GM12878 (cell line): ENCODE measurements around the gene INSC. TPM values are rescaled to one million over a fixed set of nuclear protein-coding genes. Genes with fewer than 3 reads are reported as not detected.

Source experiments
- ATAC-seq: fragments of 200-7000 bp; cut with Tn5 transposase; 3 replicates; pipeline ENCODE4 v1.9.1; 2020; ENCODE audit warnings: mild to moderate bottlenecking, moderate library complexity
- BruUV-seq: library from RNA; stranded (reverse); fragments of 400-500 nt; replicated peaks from 2 replicates; lab custom pipeline; 2021; lab: Mats Ljungman, UMichigan
- CTCF ChIA-PET: fragments of 300-600 bp; sonication (Branson Sonifier 250); formaldehyde crosslinking; extraction: SDS; loops from one replicate; lab custom pipeline; 2021; ENCODE audit warnings: inconsistent platforms; lab: Yijun Ruan, JAX
- POLR2A ChIA-PET: fragments of 350-600 bp; formaldehyde crosslinking; extraction: SDS; loops from one replicate; lab custom pipeline; 2021; ENCODE audit warnings: inconsistent platforms; lab: Charles Lee
- RAD21 ChIA-PET: fragments of 300-600 bp; sonication (Branson Sonifier 250); formaldehyde crosslinking; loops from one replicate; lab custom pipeline; 2023; ENCODE audit warnings: antibody characterized with exemption; ENCODE audit not compliant: unreplicated experiment; lab: Charles Lee
- SMC1A ChIA-PET: fragments of 300-600 bp; sonication (Branson Sonifier 250); formaldehyde crosslinking; loops from one replicate; lab custom pipeline; 2023; ENCODE audit not compliant: unreplicated experiment, uncharacterized antibody; lab: Charles Lee
- DNase-seq: peaks from one replicate; pipeline ENCODE4 v3.0.0-alpha.2; 2011; ENCODE audit warnings: low read depth, low spot score
- FAIRE-seq: peaks from 3 replicates; lab custom pipeline; 2011; peaks lifted over from hg19 to GRCh38; lab: Jason Lieb, UNC
- H2AFZ ChIP-seq: 2 replicates; pipeline ENCODE4 v1.6.0; 2011; ENCODE audit warnings: low read depth, low read length, control low read depth; ENCODE audit not compliant: control insufficient read depth
- H3K27ac ChIP-seq: 2 replicates; pipeline ENCODE4 v1.5.1; 2011; ENCODE audit warnings: control low read depth; ENCODE audit not compliant: control insufficient read depth, insufficient read depth
- H3K27me3 ChIP-seq, 2 experiments: replicated peaks in 1 of 2; 2 replicates each; pipeline versions ENCODE4 v1.6.0 to v1.6.1; 2011; ENCODE audit warnings: low read length in 1 of 2; ENCODE audit not compliant: control insufficient read depth in 2 of 2, insufficient read depth in 2 of 2
- H3K36me3 ChIP-seq, 2 experiments: 2 replicates each; pipeline ENCODE4 v1.5.1; 2011; ENCODE audit warnings: low read length in 1 of 2; ENCODE audit not compliant: control insufficient read depth in 2 of 2, insufficient read depth in 2 of 2
- H3K4me1 ChIP-seq: 2 replicates; pipeline ENCODE4 v1.6.1; 2011; ENCODE audit warnings: mild to moderate bottlenecking, low read length, moderate library complexity, mixed read lengths; ENCODE audit not compliant: control insufficient read depth, insufficient read depth
- H3K4me2 ChIP-seq: 2 replicates; pipeline ENCODE4 v1.6.0; 2011; ENCODE audit warnings: control low read depth; ENCODE audit not compliant: control insufficient read depth, insufficient read depth
- H3K4me3 ChIP-seq: fragments of 200-600 bp; sonication (generic); 2 replicates; pipeline ENCODE4 v1.5.1; 2016
- H3K79me2 ChIP-seq: 2 replicates; pipeline ENCODE4 v1.6.0; 2011; ENCODE audit warnings: low read length; ENCODE audit not compliant: control insufficient read depth, insufficient read depth
- H3K9ac ChIP-seq: 2 replicates; pipeline ENCODE4 v1.8.0; 2011; ENCODE audit warnings: low read length, control low read depth, mixed read lengths; ENCODE audit not compliant: control insufficient read depth, insufficient read depth
- H3K9me3 ChIP-seq: replicated peaks from 3 replicates; pipeline ENCODE4 v1.5.1; 2011; ENCODE audit warnings: mild to moderate bottlenecking, low read length; ENCODE audit not compliant: control insufficient read depth, insufficient read depth
- H4K20me1 ChIP-seq: 2 replicates; pipeline ENCODE4 v1.6.0; 2011; ENCODE audit not compliant: control insufficient read depth, insufficient read depth
- ETV6 ChIP-seq, 2 experiments: fragments of 450-650 bp in 1 of 2; IDR thresholded peaks in 1 of 2; conservative IDR thresholded peaks in 1 of 2; 2 replicates each; pipeline ENCODE4 v1.6.1; 2014; ENCODE audit warnings: antibody characterized with exemption in 1 of 2, borderline replicate concordance in 1 of 2, low read depth in 1 of 2, mild to moderate bottlenecking in 1 of 2, moderate library complexity in 1 of 2
- STAT3 ChIP-seq: IDR thresholded peaks from 2 replicates; pipeline ENCODE4 v1.6.1; 2011; ENCODE audit warnings: low read depth, low read length, improper control_type of control experiment
- ZSCAN29 ChIP-seq: fragments of 450-650 bp; IDR thresholded peaks from 2 replicates; pipeline ENCODE4 v1.6.1; 2017; ENCODE audit warnings: mild to moderate bottlenecking, moderate library complexity
- WGBS: methylation state at CpG from one replicate; pipeline ENCODE4 v1.1.6; 2016; ENCODE audit warnings: low lambda C conversion rate; ENCODE audit not compliant: insufficient replicate concordance, insufficient coverage; ENCODE audit errors: missing lambda C conversion rate; 5-methylcytosine and 5-hydroxymethylcytosine counted together
- in situ Hi-C: fragments of 300-500 bp; cut with MboI; formaldehyde crosslinking; loops from 9 replicates; pipeline ENCODE4 v1.14.3; 2018; ENCODE audit warnings: mixed read lengths
- intact Hi-C: fragments of 100-400 bp; cut with micrococcal nuclease; formaldehyde crosslinking; loops from one replicate; pipeline ENCODE4 v1.14.2; 2022; ENCODE audit not compliant: unreplicated experiment
- polyA plus RNA-seq, 11 experiments: library from polyadenylated mRNA; depleted of rRNA in 4 of 11; unstranded in 6 of 11; stranded (reverse) in 5 of 11; fragments of >200 nt; fragmentation: Nextera tagmentation in 4 of 11; fragmentation: Illumina TruSeq in 1 of 11; extraction: Ambion mirVana in 4 of 11; extraction: Trizol in 1 of 11; gene quantifications; 1 replicate in 1 of 11; 2 replicates in 10 of 11; pipeline versions ENCODE4 v1.2.1 to v1.2.3, GENCODE V29; 2011 to 2016; ENCODE audit warnings: inconsistent platforms in 2 of 11, missing spikeins in 2 of 11, low read depth in 1 of 11
- total RNA-seq, 4 experiments: library from RNA; depleted of rRNA in 3 of 4; stranded (reverse); fragments of >200 nt in 3 of 4; fragmentation: Illumina TruSeq in 1 of 4; extraction: Trizol in 1 of 4; gene quantifications; 2 replicates each; pipeline versions ENCODE4 v1.2.1 to v1.2.3, GENCODE V29; 2013 to 2021
- TF ChIP-seq, protein P1 (sequence below): fragments of 450-650 bp; conservative IDR thresholded peaks from 2 replicates; pipeline ENCODE4 v1.6.1; 2017; ENCODE audit warnings: mild to moderate bottlenecking, moderate library complexity
- TF ChIP-seq, protein P2 (sequence below): fragments of 150-350 bp; IDR thresholded peaks from 2 replicates; pipeline ENCODE4 v1.6.1; 2016; ENCODE audit warnings: low read depth, low read length

The INSC gene
- total and polyA plus RNA-seq, 10 of the 15 experiments (the other 5 are each of a cell fraction or from before 2014, with no cell fraction given): 0.13 to 0.33 TPM; not detected in 8

GRCh38 chr11:15206791-15207190, 92.1 kb downstream of the INSC start:
- BruUV-seq: no TSS peak

More at GRCh38 chr11:15206791-15207190, 92.1 kb downstream of the INSC start:
- no peak overlapping the region for H3K4me2 ChIP-seq
- WGBS: 56% methylated on average over 2 of the region's 2 CpGs
- no peaks in the 10 kb centered on the region for H3K4me1 ChIP-seq
- ChIA-PET RAD21 (interaction anchor here (2.6 kb wide), 1 partner anchor 106 kb away, joined by 17 read pairs; no protein-coding TSS in a partner anchor), POLR2A (no interaction called here), CTCF (interaction anchor here (1.1 to 6.4 kb wide), 5 partner anchors 105 to 417 kb away, joined by 3 to 73 read pairs (median 5); no protein-coding TSS in a partner anchor), SMC1A (interaction anchor here (0.7 to 3.4 kb wide), 5 partner anchors 10 to 299 kb away, joined by 3 to 22 read pairs (median 3); no protein-coding TSS in a partner anchor)
- H3K9ac ChIP-seq: no peak overlapping the region
- TF ChIP-seq STAT3: no peak
- TF ChIP-seq ETV6 (conservative IDR thresholded peaks at IDR 0.05 in 1 of 2, IDR thresholded peaks at IDR 0.05 in 1 of 2; ENCODE audit: borderline replicate concordance in 1 of 2, low read depth in 1 of 2): no peak
- TF ChIP-seq ZSCAN29: no peak
- TF ChIP-seq, protein P1, sequence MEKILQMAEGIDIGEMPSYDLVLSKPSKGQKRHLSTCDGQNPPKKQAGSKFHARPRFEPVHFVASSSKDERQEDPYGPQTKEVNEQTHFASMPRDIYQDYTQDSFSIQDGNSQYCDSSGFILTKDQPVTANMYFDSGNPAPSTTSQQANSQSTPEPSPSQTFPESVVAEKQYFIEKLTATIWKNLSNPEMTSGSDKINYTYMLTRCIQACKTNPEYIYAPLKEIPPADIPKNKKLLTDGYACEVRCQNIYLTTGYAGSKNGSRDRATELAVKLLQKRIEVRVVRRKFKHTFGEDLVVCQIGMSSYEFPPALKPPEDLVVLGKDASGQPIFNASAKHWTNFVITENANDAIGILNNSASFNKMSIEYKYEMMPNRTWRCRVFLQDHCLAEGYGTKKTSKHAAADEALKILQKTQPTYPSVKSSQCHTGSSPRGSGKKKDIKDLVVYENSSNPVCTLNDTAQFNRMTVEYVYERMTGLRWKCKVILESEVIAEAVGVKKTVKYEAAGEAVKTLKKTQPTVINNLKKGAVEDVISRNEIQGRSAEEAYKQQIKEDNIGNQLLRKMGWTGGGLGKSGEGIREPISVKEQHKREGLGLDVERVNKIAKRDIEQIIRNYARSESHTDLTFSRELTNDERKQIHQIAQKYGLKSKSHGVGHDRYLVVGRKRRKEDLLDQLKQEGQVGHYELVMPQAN: no peak
- TF ChIP-seq, protein P2, sequence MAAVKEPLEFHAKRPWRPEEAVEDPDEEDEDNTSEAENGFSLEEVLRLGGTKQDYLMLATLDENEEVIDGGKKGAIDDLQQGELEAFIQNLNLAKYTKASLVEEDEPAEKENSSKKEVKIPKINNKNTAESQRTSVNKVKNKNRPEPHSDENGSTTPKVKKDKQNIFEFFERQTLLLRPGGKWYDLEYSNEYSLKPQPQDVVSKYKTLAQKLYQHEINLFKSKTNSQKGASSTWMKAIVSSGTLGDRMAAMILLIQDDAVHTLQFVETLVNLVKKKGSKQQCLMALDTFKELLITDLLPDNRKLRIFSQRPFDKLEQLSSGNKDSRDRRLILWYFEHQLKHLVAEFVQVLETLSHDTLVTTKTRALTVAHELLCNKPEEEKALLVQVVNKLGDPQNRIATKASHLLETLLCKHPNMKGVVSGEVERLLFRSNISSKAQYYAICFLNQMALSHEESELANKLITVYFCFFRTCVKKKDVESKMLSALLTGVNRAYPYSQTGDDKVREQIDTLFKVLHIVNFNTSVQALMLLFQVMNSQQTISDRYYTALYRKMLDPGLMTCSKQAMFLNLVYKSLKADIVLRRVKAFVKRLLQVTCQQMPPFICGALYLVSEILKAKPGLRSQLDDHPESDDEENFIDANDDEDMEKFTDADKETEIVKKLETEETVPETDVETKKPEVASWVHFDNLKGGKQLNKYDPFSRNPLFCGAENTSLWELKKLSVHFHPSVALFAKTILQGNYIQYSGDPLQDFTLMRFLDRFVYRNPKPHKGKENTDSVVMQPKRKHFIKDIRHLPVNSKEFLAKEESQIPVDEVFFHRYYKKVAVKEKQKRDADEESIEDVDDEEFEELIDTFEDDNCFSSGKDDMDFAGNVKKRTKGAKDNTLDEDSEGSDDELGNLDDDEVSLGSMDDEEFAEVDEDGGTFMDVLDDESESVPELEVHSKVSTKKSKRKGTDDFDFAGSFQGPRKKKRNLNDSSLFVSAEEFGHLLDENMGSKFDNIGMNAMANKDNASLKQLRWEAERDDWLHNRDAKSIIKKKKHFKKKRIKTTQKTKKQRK: no peak
- FAIRE-seq (no peak), ATAC-seq (no peak), DNase-seq (no peak)
- intact Hi-C loops (loop anchor here (5.0 kb wide), 1 partner anchor 239 kb away; no protein-coding TSS in a partner anchor), in situ Hi-C loops (no loop called here)
- no peak overlapping the region for H2AFZ ChIP-seq
- H3K4me3 ChIP-seq: no peak overlapping the region
- no peak overlapping the region for H3K27ac ChIP-seq
- H4K20me1 ChIP-seq: no peaks in the 10 kb centered on the region
- no peaks in the 10 kb centered on the region for H3K27me3 ChIP-seq
- no peaks in the 10 kb centered on the region for H3K36me3 ChIP-seq
- H3K79me2 ChIP-seq: no peaks in the 10 kb centered on the region
- no peaks in the 10 kb centered on the region for H3K9me3 ChIP-seq
